Measurements from ENCODE around the gene FILIP1. TPM values are rescaled to one million over a fixed set of nuclear protein-coding genes. Genes with fewer than 3 reads are reported as not detected.

FILIP1 gene
- total RNA-seq, 6 donors from 2014 or later: 16.7 to 31.7 (median 21.7) TPM

DNA sequence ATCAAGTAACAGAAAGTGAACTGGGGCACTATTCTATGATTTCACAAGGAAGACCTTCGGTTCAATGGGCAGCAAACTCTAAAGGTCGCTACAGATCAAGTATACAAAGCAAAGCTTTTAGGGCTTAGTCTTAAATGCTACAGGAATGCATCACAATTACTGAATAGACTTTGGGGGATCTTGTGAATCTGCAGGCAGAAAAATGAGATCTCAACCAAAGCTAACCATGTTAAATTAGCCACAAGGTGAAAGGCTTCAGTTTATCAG lies 111.0 kb downstream of the FILIP1 start:
- DNase-seq (no peak), ATAC-seq (ENCODE audit: low FRiP score in 2 of 2) (no peak)
- Histone ChIP-seq H3K4me1 (no peaks in the 10 kb centered on the region), H3K4me3 (no peak overlapping the region), H3K27ac (no peak overlapping the region), H3K9me3 (no peaks in the 10 kb centered on the region), H3K27me3 (no peaks in the 10 kb centered on the region), H3K36me3 (no peaks in the 10 kb centered on the region)
- no peak for TF ChIP-seq CTCF (IDR thresholded peaks at IDR 0.05)
- no peak for TF ChIP-seq POLR2A (IDR thresholded peaks at IDR 0.05)
- no peak for TF ChIP-seq POLR2AphosphoS5 (IDR thresholded peaks at IDR 0.05)
- TF ChIP-seq EP300 (IDR thresholded peaks at IDR 0.05): no peak
- 60 to 65% methylated on average over 2 of the region's 2 CpGs for WGBS, 2 donors

DNA sequence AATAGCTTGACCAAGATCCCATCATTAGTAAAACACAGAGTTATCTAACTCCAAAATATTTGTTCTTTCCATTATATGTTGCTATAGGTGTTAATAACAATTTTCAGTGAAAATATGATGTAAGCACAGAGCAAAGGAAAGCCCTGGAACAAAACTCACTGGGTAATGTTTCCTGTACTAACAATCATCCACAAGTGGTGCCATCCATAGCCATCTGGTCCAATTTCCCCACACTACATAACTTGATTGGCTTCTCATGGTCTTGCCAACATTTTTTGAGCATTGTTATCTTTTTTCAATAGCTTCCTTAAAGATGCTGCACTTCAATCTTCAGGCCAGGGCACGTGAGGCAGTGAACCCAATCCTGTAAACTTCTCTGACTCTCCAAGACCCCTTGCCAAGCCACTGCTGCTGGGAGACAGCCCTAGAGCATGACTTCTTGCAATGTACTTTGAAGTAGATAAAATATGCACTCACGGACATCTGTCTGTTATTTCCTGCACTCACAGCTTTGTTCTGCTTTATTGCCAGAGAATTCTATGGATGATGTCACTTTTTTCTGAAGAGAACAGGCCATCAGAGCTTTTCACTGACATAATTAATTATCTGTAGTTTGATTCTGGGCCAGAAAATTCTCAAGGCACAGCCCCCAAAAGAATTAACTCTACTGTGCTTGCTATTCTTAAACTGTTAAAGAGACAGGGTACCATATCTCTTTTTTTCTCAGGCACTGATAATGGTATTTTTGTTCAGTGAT lies 111.5 kb downstream of the FILIP1 start:
- DNase-seq: no peak
- no peak for ATAC-seq (ENCODE audit: low FRiP score in 2 of 2)
- no peaks in the 10 kb centered on the region for H3K9me3 ChIP-seq
- no peak overlapping the region for H3K4me3 ChIP-seq
- H3K27me3 ChIP-seq: no peaks in the 10 kb centered on the region
- WGBS, 2 donors: 30 to 32% methylated on average over 2 of the region's 2 CpGs
- no peaks in the 10 kb centered on the region for H3K4me1 ChIP-seq
- H3K27ac ChIP-seq: no peak overlapping the region
- no peaks in the 10 kb centered on the region for H3K36me3 ChIP-seq
- TF ChIP-seq EP300 (IDR thresholded peaks at IDR 0.05): no peak
- no peak for TF ChIP-seq POLR2A (IDR thresholded peaks at IDR 0.05)
- no peak for TF ChIP-seq CTCF (IDR thresholded peaks at IDR 0.05)
- no peak for TF ChIP-seq POLR2AphosphoS5 (IDR thresholded peaks at IDR 0.05)

GRCh38 chr6:75379536-75379935 lies 114.1 kb downstream of the FILIP1 start:
- no peak for DNase-seq
- Histone ChIP-seq H3K36me3 (no peaks in the 10 kb centered on the region), H3K4me3 (no peak overlapping the region), H3K9me3 (no peaks in the 10 kb centered on the region), H3K27ac (no peak overlapping the region), H3K27me3 (no peaks in the 10 kb centered on the region), H3K4me1 (peaks cover 0 to 5% (median 0%) of the 10 kb centered on the region in 4 donors)
- ATAC-seq (ENCODE audit: low FRiP score in 2 of 2): no peak
- WGBS, 2 donors: 83 to 89% methylated on average over 4 of the region's 4 CpGs
- no peak for TF ChIP-seq EP300 (IDR thresholded peaks at IDR 0.05)
- no peak for TF ChIP-seq POLR2AphosphoS5 (IDR thresholded peaks at IDR 0.05)
- no peak for TF ChIP-seq CTCF (IDR thresholded peaks at IDR 0.05)
- TF ChIP-seq POLR2A (IDR thresholded peaks at IDR 0.05): no peak

DNA sequence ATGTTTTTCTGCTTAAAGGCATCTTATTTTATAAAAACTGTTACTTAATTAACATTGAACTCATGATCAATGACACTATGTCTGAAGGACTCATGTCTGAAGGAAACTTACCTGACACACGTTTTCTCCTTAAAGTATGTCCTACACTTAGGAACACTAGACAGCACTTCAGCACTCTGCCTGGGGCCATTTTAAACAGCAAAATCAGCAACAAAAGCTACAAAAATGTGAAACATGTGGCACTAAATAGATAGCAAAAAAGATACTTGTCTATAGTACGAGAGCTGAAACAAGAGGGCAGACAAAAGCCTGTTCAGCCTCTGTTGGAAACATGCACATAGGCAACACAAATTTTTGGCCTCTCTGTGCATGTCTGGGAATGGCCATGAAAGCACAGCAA lies 115.5 kb downstream of the FILIP1 start:
- WGBS, 2 donors: 40 to 53% methylated on average over 2 of the region's 2 CpGs
- Histone ChIP-seq H3K27me3 (no peaks in the 10 kb centered on the region), H3K4me3 (no peak overlapping the region), H3K9me3 (no peaks in the 10 kb centered on the region), H3K4me1 (peaks cover 0 to 5% (median 0%) of the 10 kb centered on the region in 4 donors), H3K36me3 (no peaks in the 10 kb centered on the region), H3K27ac (no peak overlapping the region)
- ATAC-seq (ENCODE audit: low FRiP score in 2 of 2): no peak
- DNase-seq: no peak
- TF ChIP-seq CTCF (IDR thresholded peaks at IDR 0.05) (no peak), EP300 (IDR thresholded peaks at IDR 0.05) (no peak), POLR2AphosphoS5 (IDR thresholded peaks at IDR 0.05) (no peak), POLR2A (IDR thresholded peaks at IDR 0.05) (no peak)

DNA sequence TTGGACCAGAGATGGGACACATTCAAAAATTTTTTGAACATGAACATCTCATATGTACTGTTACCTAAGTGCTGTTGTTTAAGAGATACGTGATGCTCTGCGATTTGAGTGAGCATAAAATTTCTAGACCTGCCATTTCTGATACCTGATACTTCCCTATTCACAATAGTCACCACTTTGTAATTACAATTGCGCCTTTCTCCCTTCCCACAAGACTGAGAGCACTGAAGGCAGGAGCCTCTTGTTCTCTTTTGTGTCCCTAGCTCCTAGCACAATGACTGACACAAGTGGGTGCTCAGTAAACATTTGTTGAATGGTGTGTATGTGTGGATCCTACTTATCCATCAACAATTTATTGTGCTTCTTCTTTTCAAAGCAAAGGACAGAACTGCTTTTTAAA lies 116.2 kb downstream of the FILIP1 start:
- H3K9me3 ChIP-seq: no peaks in the 10 kb centered on the region
- H3K4me1 ChIP-seq: peaks cover 0 to 5% (median 0%) of the 10 kb centered on the region in 4 donors
- WGBS, 2 donors: 90 to 96% methylated on average over 3 of the region's 3 CpGs
- H3K27me3 ChIP-seq: no peaks in the 10 kb centered on the region
- TF ChIP-seq POLR2AphosphoS5 (IDR thresholded peaks at IDR 0.05) (no peak), EP300 (IDR thresholded peaks at IDR 0.05) (no peak), CTCF (IDR thresholded peaks at IDR 0.05) (no peak), POLR2A (IDR thresholded peaks at IDR 0.05) (no peak)
- no peak overlapping the region for H3K4me3 ChIP-seq
- DNase-seq: no peak
- no peak for ATAC-seq (ENCODE audit: low FRiP score in 2 of 2)
- no peaks in the 10 kb centered on the region for H3K36me3 ChIP-seq
- H3K27ac ChIP-seq: no peak overlapping the region

All from upper lobe of left lung (tissue), 6 donors.